Hair follicular keratinocyte (primary cell): ENCODE results near the gene TNNT1. TPM values are rescaled to one million over a fixed set of nuclear protein-coding genes. Genes with fewer than 3 reads are reported as not detected.

Experiments used
- total RNA-seq: library from RNA; depleted of rRNA; stranded (reverse); fragments of >200 nt; gene quantifications from 2 replicates; pipeline ENCODE4 v1.2.3, GENCODE V29; 2015

TNNT1 gene
- 44.4 and 145 TPM in 2 replicates for total RNA-seq

GRCh38 chr19:55149078-55150003 is at the start of gene TNNT1:
Gene TNNT1, minus strand, starts transcription at chr19:55149206. Its CDS starts 2,049 bp downstream, at chr19:55147157.

GRCh38 chr19:55179606-55180484 is 30.8 kb upstream of the TNNT1 start, which contains the start of gene SYT5:
Gene SYT5, minus strand, starts transcription at chr19:55180289. Its CDS starts 1,248 bp downstream, at chr19:55179041.

GRCh38 chr19:55166530-55167268 is 17.7 kb upstream of the TNNT1 start, which contains the start of gene DNAAF3:
Gene DNAAF3, minus strand, starts transcription at chr19:55166613. Its CDS starts 200 bp downstream, at chr19:55166413.

GRCh38 chr19:55157064-55157908 is 8.3 kb upstream of the TNNT1 start, which contains the start of gene TNNI3:
Gene TNNI3, minus strand, starts transcription at chr19:55157732. Its CDS starts 143 bp downstream, at chr19:55157589.

GRCh38 chr19:55116859-55117662 is 31.9 kb downstream of the TNNT1 start, which contains the start of gene PPP1R12C:
Gene PPP1R12C, minus strand, starts transcription at chr19:55117637. Its CDS starts 94 bp downstream, at chr19:55117543.

Other genes with a start within 250 kb of the TNNT1 start
- gene NCR1, start 243.1 kb downstream of the TNNT1 start, total RNA-seq: not detected in 2 replicates
- gene NLRP7, start 201.7 kb downstream of the TNNT1 start, total RNA-seq: not detected in 2 replicates
- 35.5 and 39.8 TPM in 2 replicates for gene NLRP2, start 182.8 kb downstream of the TNNT1 start, total RNA-seq
- gene GP6, start 110.9 kb downstream of the TNNT1 start, total RNA-seq: not detected in 2 replicates
- gene RDH13, start 86.1 kb downstream of the TNNT1 start, total RNA-seq: 9.1 and 24.5 TPM in 2 replicates
- gene EPS8L1, start 73.3 kb downstream of the TNNT1 start, total RNA-seq: 28.7 and 45.1 TPM in 2 replicates
- 26.6 and 38.4 TPM in 2 replicates for gene PPP1R12C, start 31.6 kb downstream of the TNNT1 start, total RNA-seq
- 2.6 and 4.0 TPM in 2 replicates for gene TNNI3, start 8.5 kb upstream of the TNNT1 start, total RNA-seq
- 0.23 and 1.3 TPM in 2 replicates for gene DNAAF3, start 17.4 kb upstream of the TNNT1 start, total RNA-seq
- gene SYT5, start 31.1 kb upstream of the TNNT1 start, total RNA-seq: 0.04 and 2.2 TPM in 2 replicates
- gene PTPRH, start 60.3 kb upstream of the TNNT1 start, total RNA-seq: 0.08 and 0.57 TPM in 2 replicates
- 0.95 and 1.6 TPM in 2 replicates for gene TMEM86B, start 79.6 kb upstream of the TNNT1 start, total RNA-seq
- 33.8 and 38.8 TPM in 2 replicates for gene PPP6R1, start 109.8 kb upstream of the TNNT1 start, total RNA-seq
- gene HSPBP1, start 130.9 kb upstream of the TNNT1 start, total RNA-seq: 41.6 and 79.3 TPM in 2 replicates
- gene BRSK1, start 134.8 kb upstream of the TNNT1 start, total RNA-seq: 1.7 and 2.3 TPM in 2 replicates
- gene TMEM150B, start 176.1 kb upstream of the TNNT1 start, total RNA-seq: not detected in 2 replicates
- gene KMT5C, start 190.7 kb upstream of the TNNT1 start, total RNA-seq: 6.9 and 11.9 TPM in 2 replicates
- 0.42 and 0.55 TPM in 2 replicates for gene COX6B2, start 205.5 kb upstream of the TNNT1 start, total RNA-seq
- not detected in 2 replicates for gene GARIN5B, start 214.1 kb upstream of the TNNT1 start, total RNA-seq
- 2.9 and 7.0 TPM in 2 replicates for gene IL11, start 221.3 kb upstream of the TNNT1 start, total RNA-seq
- gene TMEM190, start 227.6 kb upstream of the TNNT1 start, total RNA-seq: not detected in 2 replicates
- gene TMEM238, start 235.1 kb upstream of the TNNT1 start, total RNA-seq: 11.9 and 16.4 TPM in 2 replicates
- gene RPL28, start 236.7 kb upstream of the TNNT1 start, total RNA-seq: 297 and 300 TPM in 2 replicates